ENCODE measurements around the gene HPCAL1.
A peak's percentile ranks its signal among the peaks of the same experiment; 100 is the strongest.

Gene HPCAL1

DNA sequence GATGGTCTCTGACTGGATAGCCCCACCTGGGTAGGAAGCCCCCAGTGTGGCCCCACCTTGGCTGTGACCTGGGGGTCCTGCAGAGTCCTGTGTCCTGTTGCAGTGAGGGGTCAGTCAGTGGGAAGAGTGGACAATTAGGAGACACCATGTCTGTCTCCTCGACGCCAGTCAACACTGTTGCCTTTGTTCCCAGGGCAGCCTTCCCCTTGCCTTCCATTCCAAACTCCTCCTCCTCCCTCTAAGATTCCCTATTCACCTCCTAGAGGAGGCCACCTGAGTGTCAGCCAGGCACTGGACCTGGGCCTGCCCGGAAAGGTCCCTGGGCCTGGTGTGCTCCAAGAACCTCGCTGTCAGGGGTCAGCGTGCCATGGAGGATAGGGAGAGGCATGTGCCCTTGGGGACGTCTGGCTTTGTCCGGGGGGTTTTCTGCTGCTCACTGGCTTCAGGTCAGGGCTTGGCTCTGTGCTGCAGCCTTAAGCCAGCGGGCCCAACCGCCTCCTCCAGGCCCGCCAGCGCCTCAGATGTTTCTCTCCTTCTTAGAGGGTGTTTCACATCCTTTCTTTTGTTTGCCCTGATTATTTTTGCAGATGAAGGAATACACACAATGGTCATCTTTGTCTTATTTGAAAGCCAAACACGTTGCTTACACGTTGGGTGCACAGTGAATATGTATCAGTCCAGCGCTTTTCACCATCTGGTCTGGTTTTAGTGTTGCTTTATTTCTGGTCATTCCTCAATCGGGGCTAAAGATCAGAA, 68.9 kb downstream of the HPCAL1 start:
- Mint-ChIP-seq H3K4me3 (no peak overlapping the region), H3K27ac (no peak overlapping the region), H3K27me3 (no peaks in the 10 kb centered on the region), H3K36me3 (ENCODE audit: low read depth) (no peaks in the 10 kb centered on the region), H3K9me3 (no peaks in the 10 kb centered on the region), H3K4me1 (ENCODE audit: low read depth) (peaks cover 59% of the 10 kb centered on the region)

GRCh38 chr2:10372203-10372861, 69.6 kb downstream of the HPCAL1 start:
- Mint-ChIP-seq H3K4me3 (no peak overlapping the region), H3K9me3 (no peaks in the 10 kb centered on the region), H3K36me3 (ENCODE audit: low read depth) (no peaks in the 10 kb centered on the region), H3K4me1 (ENCODE audit: low read depth) (peaks cover 60% of the 10 kb centered on the region), H3K27ac (no peak overlapping the region), H3K27me3 (no peaks in the 10 kb centered on the region)

DNA sequence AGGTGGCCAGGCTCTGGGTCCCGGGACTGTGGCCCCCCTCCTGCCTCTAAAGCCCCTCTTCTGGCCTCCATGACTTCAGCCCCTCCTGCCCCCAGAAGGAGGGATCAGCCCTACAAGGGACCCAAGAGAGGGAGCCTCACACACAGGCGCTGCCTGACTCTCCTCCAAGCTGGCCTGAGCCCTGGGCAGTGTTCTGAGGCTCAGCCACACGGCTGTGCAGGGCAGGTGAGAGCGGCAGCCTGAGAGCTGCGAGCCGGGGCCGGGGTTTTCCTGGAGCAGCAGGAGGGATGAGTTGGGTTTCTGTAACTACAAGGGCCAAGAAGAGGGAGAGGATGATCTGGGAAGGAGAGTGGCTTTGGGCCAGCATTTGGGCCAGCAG, 70.1 kb downstream of the HPCAL1 start:
- Mint-ChIP-seq H3K4me1 (ENCODE audit: low read depth) (peaks cover 65% of the 10 kb centered on the region), H3K27me3 (no peaks in the 10 kb centered on the region), H3K9me3 (no peaks in the 10 kb centered on the region), H3K27ac (no peak overlapping the region), H3K4me3 (no peak overlapping the region), H3K36me3 (ENCODE audit: low read depth) (no peaks in the 10 kb centered on the region)

DNA sequence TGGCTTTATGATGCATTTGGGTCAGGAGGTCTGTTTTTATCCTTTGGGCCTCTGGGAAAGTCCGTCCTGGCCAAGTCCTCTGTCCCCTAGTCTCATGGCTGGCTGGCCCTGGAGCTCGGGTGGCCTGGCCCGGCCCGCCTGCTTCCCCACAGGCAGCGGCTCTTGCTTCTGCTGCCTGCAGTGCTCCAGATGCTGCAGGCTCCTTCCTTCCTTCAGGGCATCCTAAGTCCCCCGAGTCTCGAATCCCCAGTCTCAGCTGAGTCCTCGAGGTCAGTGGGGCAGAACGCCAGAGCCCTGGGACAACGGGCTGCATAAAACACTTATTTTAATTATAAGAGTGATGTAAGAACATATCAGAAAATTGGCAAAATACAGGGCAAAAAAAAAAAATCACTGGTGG, 71.2 kb downstream of the HPCAL1 start:
- Mint-ChIP-seq H3K4me1 (ENCODE audit: low read depth) (peaks cover 73% of the 10 kb centered on the region), H3K27me3 (no peaks in the 10 kb centered on the region), H3K4me3 (no peak overlapping the region), H3K9me3 (no peaks in the 10 kb centered on the region), H3K36me3 (ENCODE audit: low read depth) (no peaks in the 10 kb centered on the region), H3K27ac (no peak overlapping the region)

DNA sequence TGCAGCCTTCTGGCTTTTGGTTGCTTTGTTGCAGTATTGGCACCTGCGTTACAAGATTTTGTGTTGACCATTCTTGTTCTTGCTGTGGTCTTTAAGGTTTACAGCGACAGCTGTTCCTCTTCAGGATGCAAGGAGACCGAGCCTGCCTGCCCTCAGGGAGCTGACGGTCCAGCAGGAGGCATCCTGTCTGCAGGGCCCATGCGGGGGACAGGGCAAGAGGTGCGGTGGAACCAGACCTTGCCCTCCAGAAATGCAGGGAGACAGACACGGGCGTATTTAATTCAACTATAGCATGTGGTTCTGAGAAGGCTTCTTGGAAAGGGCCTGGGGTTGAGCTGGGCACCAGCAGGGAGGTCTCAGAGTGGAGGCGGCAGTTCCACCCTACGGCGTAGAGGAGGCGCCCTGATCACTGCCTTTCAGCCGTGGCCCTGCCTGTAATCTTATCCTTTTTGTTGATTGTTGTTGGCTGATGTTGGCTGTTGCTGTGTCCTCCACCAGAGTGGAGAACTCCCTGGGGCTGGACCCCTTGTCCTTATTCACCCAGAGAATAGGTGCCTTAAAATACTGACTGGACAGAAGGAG, 71.7 kb downstream of the HPCAL1 start:
- Mint-ChIP-seq H3K9me3 (no peaks in the 10 kb centered on the region), H3K4me3 (peak overlapping the region; percentile 8), H3K4me1 (ENCODE audit: low read depth) (peaks cover 74% of the 10 kb centered on the region), H3K36me3 (ENCODE audit: low read depth) (no peaks in the 10 kb centered on the region), H3K27ac (no peak overlapping the region), H3K27me3 (no peaks in the 10 kb centered on the region)

DNA sequence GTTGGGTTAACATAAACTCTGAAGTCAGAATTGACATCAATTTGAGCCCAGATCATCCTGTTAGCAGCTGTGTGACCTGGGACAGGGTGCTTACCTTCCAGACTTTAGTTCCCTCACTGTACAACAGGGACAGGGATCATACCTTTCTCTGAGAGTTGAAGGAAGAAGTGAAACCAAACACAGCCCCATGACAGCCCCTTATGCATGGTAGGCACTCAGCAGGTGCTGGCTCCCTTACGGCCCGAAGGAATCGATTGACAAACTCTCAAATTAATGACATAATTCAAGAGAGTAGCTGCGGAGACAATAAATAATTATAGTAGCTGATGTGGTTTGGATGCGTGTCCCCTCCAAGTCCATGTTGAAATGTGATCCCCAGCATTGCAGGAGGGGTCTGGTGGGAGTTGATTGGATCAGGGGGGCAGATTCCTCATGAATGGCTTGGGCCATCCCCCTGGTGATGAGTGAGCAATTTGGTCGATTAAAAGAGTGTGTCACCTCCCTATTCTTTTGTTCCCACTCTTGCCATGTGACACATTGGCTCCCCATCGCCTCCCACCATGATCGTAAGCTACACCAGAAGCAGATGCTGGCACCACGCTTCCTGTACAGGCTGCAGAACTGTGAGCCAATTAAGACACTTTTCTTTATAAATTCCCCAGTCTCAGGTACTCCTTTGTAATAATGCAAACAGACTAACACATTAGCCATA, 73.0 kb downstream of the HPCAL1 start:
- Mint-ChIP-seq H3K36me3 (ENCODE audit: low read depth) (no peaks in the 10 kb centered on the region), H3K27ac (peak overlapping the region; percentile 38), H3K4me1 (ENCODE audit: low read depth) (peaks cover 82% of the 10 kb centered on the region), H3K27me3 (no peaks in the 10 kb centered on the region), H3K4me3 (peak overlapping the region; percentile 31), H3K9me3 (no peaks in the 10 kb centered on the region)

DNA sequence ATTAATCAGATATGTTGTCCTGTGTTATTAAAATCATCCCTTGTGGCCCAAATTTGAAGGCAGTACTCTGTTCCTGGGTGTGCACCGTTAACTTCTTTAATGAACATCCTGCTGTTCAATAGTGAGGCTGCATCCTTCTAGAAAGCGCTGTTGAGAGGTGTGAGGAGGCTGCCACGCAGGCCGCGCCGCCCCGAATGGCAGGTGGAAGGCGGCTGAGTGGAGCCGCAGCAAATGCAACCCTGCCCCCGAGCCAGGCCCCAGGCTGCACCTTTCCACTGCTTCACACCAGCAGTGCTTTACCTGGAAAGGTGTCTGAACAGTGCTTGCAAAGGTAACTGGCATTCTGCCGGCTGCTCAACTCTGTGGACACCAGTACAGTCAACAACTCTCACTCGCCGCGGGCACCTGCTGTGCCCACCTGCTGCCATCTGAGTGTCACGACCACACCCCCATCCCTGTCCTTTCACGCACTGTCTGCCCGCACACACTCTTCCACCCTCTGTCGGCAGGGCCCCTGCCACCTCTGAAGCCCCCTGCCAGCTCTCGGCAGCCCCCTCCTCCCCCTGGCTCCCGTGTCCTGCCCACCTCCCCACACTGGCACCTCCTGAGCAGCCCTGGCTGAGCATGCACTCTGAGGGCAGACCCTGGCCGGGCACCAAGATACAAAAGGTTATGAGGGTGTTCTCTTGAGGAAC, 74.5 kb downstream of the HPCAL1 start:
- no peaks in the 10 kb centered on the region for H3K9me3 Mint-ChIP-seq
- no peaks in the 10 kb centered on the region for H3K27me3 Mint-ChIP-seq
- no peak overlapping the region for H3K27ac Mint-ChIP-seq
- no peak overlapping the region for H3K4me3 Mint-ChIP-seq
- no peaks in the 10 kb centered on the region for H3K36me3 Mint-ChIP-seq (ENCODE audit: low read depth)
- peaks cover 90% of the 10 kb centered on the region for H3K4me1 Mint-ChIP-seq (ENCODE audit: low read depth)

DNA sequence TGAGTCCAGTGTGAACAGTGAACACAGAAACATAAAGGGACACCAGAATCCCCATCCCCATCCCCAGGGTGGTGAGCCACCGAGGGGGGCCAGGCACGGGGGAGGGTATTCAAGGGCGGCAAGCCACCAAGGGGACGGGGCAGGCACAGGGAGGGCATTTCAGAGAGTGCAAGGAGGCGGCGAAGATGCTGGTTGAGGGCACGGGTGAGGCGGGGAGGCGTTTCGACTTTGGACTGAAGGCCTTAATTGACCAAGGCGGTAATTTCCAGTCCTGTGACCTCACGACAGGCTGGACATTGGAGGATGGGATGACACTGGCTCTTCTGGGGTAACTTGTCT, 75.0 kb downstream of the HPCAL1 start:
- Mint-ChIP-seq H3K9me3 (no peaks in the 10 kb centered on the region), H3K4me3 (no peak overlapping the region), H3K27me3 (no peaks in the 10 kb centered on the region), H3K27ac (peak overlapping the region; percentile 23), H3K36me3 (ENCODE audit: low read depth) (no peaks in the 10 kb centered on the region), H3K4me1 (ENCODE audit: low read depth) (peaks cover 93% of the 10 kb centered on the region)

GRCh38 chr2:10378189-10378588, 75.5 kb downstream of the HPCAL1 start:
- Mint-ChIP-seq H3K27me3 (no peaks in the 10 kb centered on the region), H3K9me3 (no peaks in the 10 kb centered on the region), H3K4me1 (ENCODE audit: low read depth) (peaks cover 93% of the 10 kb centered on the region), H3K4me3 (no peak overlapping the region), H3K36me3 (ENCODE audit: low read depth) (no peaks in the 10 kb centered on the region), H3K27ac (peak overlapping the region; percentile 23)

DNA sequence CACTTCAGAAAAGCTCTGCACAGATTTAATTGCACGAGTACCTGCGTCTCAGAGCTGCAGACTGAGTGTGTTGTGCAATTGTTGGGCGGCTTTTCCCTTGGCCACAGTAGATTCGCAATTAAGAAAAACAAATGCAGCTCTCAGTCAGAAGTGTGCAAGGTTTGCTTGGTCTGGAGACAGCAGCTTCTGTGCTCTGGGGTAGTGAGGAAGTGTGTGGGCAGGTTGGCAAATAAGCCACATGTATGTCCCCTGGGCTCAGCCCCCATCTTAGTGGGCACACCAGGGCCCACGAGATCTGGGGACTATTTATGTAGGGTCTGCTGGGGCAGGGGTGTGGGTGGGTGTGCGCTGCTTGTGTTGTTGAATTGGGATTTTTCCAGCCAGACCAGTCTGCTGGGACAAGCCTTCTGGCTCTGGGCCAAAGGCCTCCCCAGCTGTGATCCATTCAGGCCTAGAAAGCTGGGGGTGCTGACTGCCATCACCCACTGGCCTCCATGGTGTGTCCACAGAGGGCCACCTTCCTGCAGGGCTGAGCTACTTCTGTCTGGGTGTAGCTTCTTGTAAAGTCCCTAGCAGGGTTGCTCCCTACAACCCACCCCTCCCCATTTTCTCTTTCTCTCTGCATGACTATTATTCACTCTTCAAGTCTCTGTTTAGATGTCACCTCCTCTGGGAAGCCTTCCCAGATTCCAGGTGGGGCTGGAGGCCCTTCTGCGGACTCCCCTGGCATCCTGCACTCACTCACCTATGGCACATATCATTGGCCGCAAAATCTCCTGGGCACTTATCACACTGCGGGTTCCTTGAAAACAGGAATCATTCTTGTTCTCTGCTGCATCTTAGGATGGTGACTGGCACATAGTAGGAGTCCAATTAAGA, 77.6 kb downstream of the HPCAL1 start:
- H3K27ac Mint-ChIP-seq: peak overlapping the region; percentile 23
- no peaks in the 10 kb centered on the region for H3K36me3 Mint-ChIP-seq (ENCODE audit: low read depth)
- H3K27me3 Mint-ChIP-seq: no peaks in the 10 kb centered on the region
- H3K4me1 Mint-ChIP-seq (ENCODE audit: low read depth): peaks cover 93% of the 10 kb centered on the region
- no peaks in the 10 kb centered on the region for H3K9me3 Mint-ChIP-seq
- H3K4me3 Mint-ChIP-seq: peak overlapping the region; percentile 4

DNA sequence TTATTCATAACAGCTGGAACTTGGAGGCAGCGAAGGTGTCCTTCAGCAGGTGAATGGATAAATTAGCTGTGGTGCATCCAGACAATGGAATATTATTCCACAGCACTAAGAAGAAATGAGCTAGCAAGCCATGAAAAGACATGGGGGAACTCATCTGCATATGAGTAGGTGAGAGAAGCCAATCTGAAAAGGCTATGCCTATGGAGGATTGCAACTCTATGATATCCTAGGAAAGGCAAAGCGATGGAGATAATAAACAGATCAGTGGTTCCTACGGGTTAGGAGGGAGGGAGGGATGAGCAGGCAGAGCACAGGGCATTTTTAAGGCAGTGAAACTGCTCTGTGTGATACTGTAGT, 79.3 kb downstream of the HPCAL1 start:
- no peaks in the 10 kb centered on the region for H3K36me3 Mint-ChIP-seq (ENCODE audit: low read depth)
- H3K27me3 Mint-ChIP-seq: no peaks in the 10 kb centered on the region
- peaks cover 95% of the 10 kb centered on the region for H3K4me1 Mint-ChIP-seq (ENCODE audit: low read depth)
- peak overlapping the region; percentile 0 for H3K27ac Mint-ChIP-seq
- peak overlapping the region; percentile 15 for H3K4me3 Mint-ChIP-seq
- no peaks in the 10 kb centered on the region for H3K9me3 Mint-ChIP-seq

DNA sequence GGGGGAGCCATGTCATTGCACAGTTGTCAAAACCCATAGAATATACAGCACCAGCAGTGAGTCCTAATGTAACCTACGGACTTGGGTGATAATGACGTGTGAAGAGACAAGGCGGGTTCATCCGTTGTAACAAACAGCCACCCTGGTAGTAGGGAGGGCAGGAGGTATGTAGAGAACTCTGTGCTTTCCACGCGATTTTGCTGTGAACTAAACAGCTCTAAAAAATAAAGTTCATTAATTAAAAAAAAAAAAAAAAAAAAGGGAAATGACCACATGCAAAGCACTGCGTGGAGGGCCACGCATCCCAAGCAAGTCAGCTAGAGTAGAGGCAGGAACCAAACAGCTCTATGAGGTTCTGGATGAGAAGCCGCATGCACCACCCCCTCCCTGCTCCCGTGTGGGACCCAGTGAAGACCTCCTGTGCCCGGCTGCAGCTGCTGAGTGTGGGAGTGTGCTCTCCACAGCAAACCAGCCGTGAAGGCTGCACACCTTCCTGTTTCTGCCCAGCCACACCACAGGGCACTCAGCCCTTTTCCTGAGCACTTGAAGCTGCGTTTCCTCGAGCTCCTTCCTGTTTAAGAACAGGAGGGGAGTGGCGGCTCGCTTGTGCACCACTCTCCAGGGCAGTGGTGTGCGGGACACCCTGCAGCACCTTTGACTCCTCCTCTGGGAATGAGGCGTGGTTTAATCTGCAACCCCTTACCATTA, 79.8 kb downstream of the HPCAL1 start:
- Mint-ChIP-seq H3K27me3 (no peaks in the 10 kb centered on the region), H3K27ac (no peak overlapping the region), H3K4me3 (peak overlapping the region; percentile 51), H3K9me3 (no peaks in the 10 kb centered on the region), H3K36me3 (ENCODE audit: low read depth) (peaks cover 3% of the 10 kb centered on the region), H3K4me1 (ENCODE audit: low read depth) (peaks cover 95% of the 10 kb centered on the region)

- H3K27ac Mint-ChIP-seq: no peak overlapping the region
- peaks cover 93% of the 10 kb centered on the region for H3K4me1 Mint-ChIP-seq (ENCODE audit: low read depth)
These were observed 81.4 kb downstream of the HPCAL1 start for GRCh38 chr2:10383960-10384734.

More at GRCh38 chr2:10383960-10384734, 81.4 kb downstream of the HPCAL1 start:
- Mint-ChIP-seq H3K27me3 (no peaks in the 10 kb centered on the region), H3K4me3 (no peak overlapping the region), H3K36me3 (ENCODE audit: low read depth) (peaks cover 5% of the 10 kb centered on the region), H3K9me3 (no peaks in the 10 kb centered on the region)

All from stimulated activated naive CD8-positive, alpha-beta T cell treated with anti-CD3 and anti-CD28 coated beads, Interleukin-15, Interleukin-2, amounts not matched to agents 100 ng/mL and 50 ng/mL, for 24 hours (primary cell).